NCI-H69 (cell line): ENCODE data around the gene OOEP.

Experiments used
- DNase-seq: peaks from one replicate; lab custom pipeline; 2025; lab: John Stamatoyannopoulos, UW

The OOEP gene

GRCh38 chr6:73364549-73364948 lies 5.1 kb downstream of the OOEP start:
- no peak for DNase-seq

- no peak for DNase-seq
Observed at GRCh38 chr6:73364121-73364520, 5.6 kb downstream of the OOEP start.

- DNase-seq: no peak
Observed at GRCh38 chr6:73363537-73363875, 6.2 kb downstream of the OOEP start.

- no peak for DNase-seq
Observed at GRCh38 chr6:73362869-73363536, 6.7 kb downstream of the OOEP start.

GRCh38 chr6:73362358-73362757 lies 7.3 kb downstream of the OOEP start, which contains the start of gene KHDC3L:
KHDC3L (plus strand) TSS chr6:73362658; CDS start chr6:73362730, 72 bp downstream.
- no peak for DNase-seq

GRCh38 chr6:73353636-73354593 lies 15.8 kb downstream of the OOEP start, which contains the start of gene DPPA5:
DPPA5 (minus strand) TSS chr6:73354276; CDS start chr6:73354225, 51 bp downstream.
- DNase-seq: no peak

- DNase-seq: no peak
Observed at GRCh38 chr6:73349311-73349710, 20.4 kb downstream of the OOEP start.

GRCh38 chr6:73348550-73349204 lies 21.0 kb downstream of the OOEP start:
- no peak for DNase-seq

- DNase-seq: no peak
Observed at GRCh38 chr6:73343164-73343563, 26.5 kb downstream of the OOEP start.

GRCh38 chr6:73342174-73342573 lies 27.5 kb downstream of the OOEP start:
- DNase-seq: no peak

GRCh38 chr6:73341335-73341734 lies 28.4 kb downstream of the OOEP start:
- DNase-seq: no peak

GRCh38 chr6:73340048-73340447 lies 29.6 kb downstream of the OOEP start:
- no peak for DNase-seq

GRCh38 chr6:73339340-73339739 lies 30.4 kb downstream of the OOEP start:
- no peak for DNase-seq

- DNase-seq: no peak
Observed at GRCh38 chr6:73329201-73329600, 40.5 kb downstream of the OOEP start.

- no peak for DNase-seq
Observed at GRCh38 chr6:73328790-73329189, 40.9 kb downstream of the OOEP start.

GRCh38 chr6:73325656-73326055 lies 44.0 kb downstream of the OOEP start:
- no peak for DNase-seq

GRCh38 chr6:73323323-73323722 lies 46.4 kb downstream of the OOEP start:
- DNase-seq: no peak
